ENCODE results near the gene PCDHGA12.

The PCDHGA12 gene

GRCh38 chr5:141439411-141440141, 9.3 kb downstream of the PCDHGA12 start:
- Histone ChIP-seq H3K4me3 (ENCODE audit: low read depth in 1 of 5, low read length in 5 of 5) (no peak overlapping the region), H3K27me3 (ENCODE audit: control insufficient read depth in 5 of 5, insufficient read depth in 4 of 5, low read length in 5 of 5) (no peaks in the 10 kb centered on the region), H3K9me3 (ENCODE audit: control insufficient read depth in 5 of 5, low read length in 5 of 5) (peaks cover 5 to 45% (median 30%) of the 10 kb centered on the region in 5 donors), H3K36me3 (ENCODE audit: control insufficient read depth in 5 of 5, insufficient read depth in 5 of 5, low read length in 5 of 5) (peaks cover 0 to 3% (median 0%) of the 10 kb centered on the region in 5 donors), H3K9ac (ENCODE audit: low read length in 5 of 5) (no peak overlapping the region), H3K27ac (ENCODE audit: low read depth, low read length) (no peak overlapping the region), H3K4me1 (ENCODE audit: control insufficient read depth in 5 of 5, insufficient read depth in 5 of 5, low read length in 5 of 5) (no peaks in the 10 kb centered on the region)

- peaks cover 0 to 3% (median 0%) of the 10 kb centered on the region in 5 donors for H3K36me3 ChIP-seq (ENCODE audit: control insufficient read depth in 5 of 5, insufficient read depth in 5 of 5, low read length in 5 of 5)
- H3K9ac ChIP-seq (ENCODE audit: low read length in 5 of 5): no peak overlapping the region
- H3K27ac ChIP-seq (ENCODE audit: low read depth, low read length): no peak overlapping the region
- no peaks in the 10 kb centered on the region for H3K27me3 ChIP-seq (ENCODE audit: control insufficient read depth in 5 of 5, insufficient read depth in 4 of 5, low read length in 5 of 5)
- no peak overlapping the region for H3K4me3 ChIP-seq (ENCODE audit: low read depth in 1 of 5, low read length in 5 of 5)
- H3K4me1 ChIP-seq (ENCODE audit: control insufficient read depth in 5 of 5, insufficient read depth in 5 of 5, low read length in 5 of 5): no peaks in the 10 kb centered on the region
- H3K9me3 ChIP-seq (ENCODE audit: control insufficient read depth in 5 of 5, low read length in 5 of 5): peaks cover 5 to 39% (median 26%) of the 10 kb centered on the region in 5 donors
Observed at GRCh38 chr5:141440341-141440740, 10.0 kb downstream of the PCDHGA12 start.

GRCh38 chr5:141441571-141442170, 11.4 kb downstream of the PCDHGA12 start:
- H3K27me3 ChIP-seq (ENCODE audit: control insufficient read depth in 5 of 5, insufficient read depth in 4 of 5, low read length in 5 of 5): no peaks in the 10 kb centered on the region

GRCh38 chr5:141465351-141465750, 35.0 kb downstream of the PCDHGA12 start:
- no peak overlapping the region for H3K27ac ChIP-seq (ENCODE audit: low read depth, low read length)

More at GRCh38 chr5:141441571-141442170, 11.4 kb downstream of the PCDHGA12 start:
- Histone ChIP-seq H3K9me3 (ENCODE audit: control insufficient read depth in 5 of 5, low read length in 5 of 5) (peaks cover 5 to 33% (median 19%) of the 10 kb centered on the region in 5 donors), H3K4me3 (ENCODE audit: low read depth in 1 of 5, low read length in 5 of 5) (peak overlapping the region in 4 of 5 donors; percentile 11 to 24 (median 14)), H3K27ac (ENCODE audit: low read depth, low read length) (no peak overlapping the region), H3K4me1 (ENCODE audit: control insufficient read depth in 5 of 5, insufficient read depth in 5 of 5, low read length in 5 of 5) (no peaks in the 10 kb centered on the region), H3K9ac (ENCODE audit: low read length in 5 of 5) (no peak overlapping the region), H3K36me3 (ENCODE audit: control insufficient read depth in 5 of 5, insufficient read depth in 5 of 5, low read length in 5 of 5) (peaks cover 0 to 3% (median 0%) of the 10 kb centered on the region in 5 donors)

GRCh38 chr5:141475625-141476131, 45.4 kb downstream of the PCDHGA12 start, which contains the start of gene PCDHGC3:
PCDHGC3 (plus strand) TSS chr5:141475966; CDS start chr5:141476117, 151 bp downstream.
- Histone ChIP-seq H3K27ac (ENCODE audit: low read depth, low read length) (peak within 1 kb of the TSS; percentile 77), H3K4me3 (ENCODE audit: low read depth in 1 of 5, low read length in 5 of 5) (peak within 1 kb of the TSS; percentile 80 to 97 (median 89)), H3K36me3 (ENCODE audit: control insufficient read depth in 5 of 5, insufficient read depth in 5 of 5, low read length in 5 of 5) (no peaks in the 10 kb centered on the region), H3K9ac (ENCODE audit: low read length in 5 of 5) (peak within 1 kb of the TSS; percentile 64 to 91 (median 78)), H3K27me3 (ENCODE audit: control insufficient read depth in 5 of 5, insufficient read depth in 4 of 5, low read length in 5 of 5) (peaks cover 0 to 5% (median 2%) of the 10 kb centered on the region in 5 donors), H3K4me1 (ENCODE audit: control insufficient read depth in 5 of 5, insufficient read depth in 5 of 5, low read length in 5 of 5) (peaks cover 5 to 45% (median 40%) of the 10 kb centered on the region in 5 donors), H3K9me3 (ENCODE audit: control insufficient read depth in 5 of 5, low read length in 5 of 5) (no peaks in the 10 kb centered on the region)

More at GRCh38 chr5:141465351-141465750, 35.0 kb downstream of the PCDHGA12 start:
- no peaks in the 10 kb centered on the region for H3K9me3 ChIP-seq (ENCODE audit: control insufficient read depth in 5 of 5, low read length in 5 of 5)
- H3K4me1 ChIP-seq (ENCODE audit: control insufficient read depth in 5 of 5, insufficient read depth in 5 of 5, low read length in 5 of 5): no peaks in the 10 kb centered on the region
- H3K4me3 ChIP-seq (ENCODE audit: low read depth in 1 of 5, low read length in 5 of 5): no peak overlapping the region
- peaks cover 0 to 2% (median 0%) of the 10 kb centered on the region in 5 donors for H3K36me3 ChIP-seq (ENCODE audit: control insufficient read depth in 5 of 5, insufficient read depth in 5 of 5, low read length in 5 of 5)
- no peak overlapping the region for H3K9ac ChIP-seq (ENCODE audit: low read length in 5 of 5)
- no peaks in the 10 kb centered on the region for H3K27me3 ChIP-seq (ENCODE audit: control insufficient read depth in 5 of 5, insufficient read depth in 4 of 5, low read length in 5 of 5)

- H3K36me3 ChIP-seq (ENCODE audit: control insufficient read depth in 5 of 5, insufficient read depth in 5 of 5, low read length in 5 of 5): no peaks in the 10 kb centered on the region
- no peaks in the 10 kb centered on the region for H3K9me3 ChIP-seq (ENCODE audit: control insufficient read depth in 5 of 5, low read length in 5 of 5)
- H3K27me3 ChIP-seq (ENCODE audit: control insufficient read depth in 5 of 5, insufficient read depth in 4 of 5, low read length in 5 of 5): peaks cover 0 to 5% (median 2%) of the 10 kb centered on the region in 5 donors
- H3K4me1 ChIP-seq (ENCODE audit: control insufficient read depth in 5 of 5, insufficient read depth in 5 of 5, low read length in 5 of 5): peaks cover 5 to 45% (median 40%) of the 10 kb centered on the region in 5 donors
- peak overlapping the region; percentile 64 to 91 (median 78) for H3K9ac ChIP-seq (ENCODE audit: low read length in 5 of 5)
- peak overlapping the region; percentile 77 for H3K27ac ChIP-seq (ENCODE audit: low read depth, low read length)
- H3K4me3 ChIP-seq (ENCODE audit: low read depth in 1 of 5, low read length in 5 of 5): peak overlapping the region; percentile 80 to 97 (median 89)
Observed at GRCh38 chr5:141476132-141476911, 46.0 kb downstream of the PCDHGA12 start.

GRCh38 chr5:141477044-141477575, 46.8 kb downstream of the PCDHGA12 start:
- H3K36me3 ChIP-seq (ENCODE audit: control insufficient read depth in 5 of 5, insufficient read depth in 5 of 5, low read length in 5 of 5): no peaks in the 10 kb centered on the region
- H3K4me1 ChIP-seq (ENCODE audit: control insufficient read depth in 5 of 5, insufficient read depth in 5 of 5, low read length in 5 of 5): peaks cover 5 to 45% (median 40%) of the 10 kb centered on the region in 5 donors
- peaks cover 0 to 5% (median 2%) of the 10 kb centered on the region in 5 donors for H3K27me3 ChIP-seq (ENCODE audit: control insufficient read depth in 5 of 5, insufficient read depth in 4 of 5, low read length in 5 of 5)
- H3K4me3 ChIP-seq (ENCODE audit: low read depth in 1 of 5, low read length in 5 of 5): peak overlapping the region; percentile 80 to 97 (median 89)
- H3K9ac ChIP-seq (ENCODE audit: low read length in 5 of 5): peak overlapping the region in 3 of 5 donors; percentile 6 to 87 (median 26)
- no peaks in the 10 kb centered on the region for H3K9me3 ChIP-seq (ENCODE audit: control insufficient read depth in 5 of 5, low read length in 5 of 5)
- peak overlapping the region; percentile 77 for H3K27ac ChIP-seq (ENCODE audit: low read depth, low read length)

- Histone ChIP-seq H3K36me3 (ENCODE audit: control insufficient read depth in 5 of 5, insufficient read depth in 5 of 5, low read length in 5 of 5) (no peaks in the 10 kb centered on the region), H3K9me3 (ENCODE audit: control insufficient read depth in 5 of 5, low read length in 5 of 5) (no peaks in the 10 kb centered on the region), H3K27me3 (ENCODE audit: control insufficient read depth in 5 of 5, insufficient read depth in 4 of 5, low read length in 5 of 5) (peaks cover 0 to 5% (median 2%) of the 10 kb centered on the region in 5 donors), H3K27ac (ENCODE audit: low read depth, low read length) (no peak overlapping the region), H3K4me1 (ENCODE audit: control insufficient read depth in 5 of 5, insufficient read depth in 5 of 5, low read length in 5 of 5) (peaks cover 5 to 45% (median 40%) of the 10 kb centered on the region in 5 donors), H3K4me3 (ENCODE audit: low read depth in 1 of 5, low read length in 5 of 5) (peak overlapping the region; percentile 1 to 97 (median 84)), H3K9ac (ENCODE audit: low read length in 5 of 5) (peak overlapping the region in 2 of 5 donors; percentile 23 to 36)
Observed at GRCh38 chr5:141477815-141478214, 47.5 kb downstream of the PCDHGA12 start.

GRCh38 chr5:141478321-141478945, 48.1 kb downstream of the PCDHGA12 start:
- H3K4me3 ChIP-seq (ENCODE audit: low read depth in 1 of 5, low read length in 5 of 5): peak overlapping the region in 4 of 5 donors; percentile 37 to 97 (median 82)
- peak overlapping the region in 1 of 5 donors; percentile 23 for H3K9ac ChIP-seq (ENCODE audit: low read length in 5 of 5)
- H3K9me3 ChIP-seq (ENCODE audit: control insufficient read depth in 5 of 5, low read length in 5 of 5): no peaks in the 10 kb centered on the region
- H3K4me1 ChIP-seq (ENCODE audit: control insufficient read depth in 5 of 5, insufficient read depth in 5 of 5, low read length in 5 of 5): peaks cover 5 to 47% (median 40%) of the 10 kb centered on the region in 5 donors
- H3K27me3 ChIP-seq (ENCODE audit: control insufficient read depth in 5 of 5, insufficient read depth in 4 of 5, low read length in 5 of 5): peaks cover 0 to 5% (median 2%) of the 10 kb centered on the region in 5 donors
- H3K36me3 ChIP-seq (ENCODE audit: control insufficient read depth in 5 of 5, insufficient read depth in 5 of 5, low read length in 5 of 5): no peaks in the 10 kb centered on the region
- H3K27ac ChIP-seq (ENCODE audit: low read depth, low read length): no peak overlapping the region

Data from subcutaneous abdominal adipose tissue (tissue), 5 donors.